DND-41 (cell line): Measurements from ENCODE around the gene HSF2BP.

ENCODE experiments used
- ATAC-seq: fragments of 200-7000 bp; cut with Tn5 transposase; 3 replicates; pipeline ENCODE4 v1.9.1; 2021; ENCODE audit warnings: low read depth; ENCODE audit not compliant: insufficient read depth
- DNase-seq: peaks from one replicate; pipeline ENCODE4 v3.0.0-alpha.2; 2020
- H2AFZ ChIP-seq: 2 replicates; pipeline ENCODE4 v1.6.0; 2012; ENCODE audit warnings: low read depth, low read length
- H3K27ac ChIP-seq: 2 replicates; pipeline ENCODE4 v1.5.1; 2012; ENCODE audit warnings: low read length, inconsistent platforms
- H3K27me3 ChIP-seq: fragments of 200-600 bp; sonication (generic); 2 replicates; pipeline ENCODE4 v1.6.0; 2012; ENCODE audit warnings: low read length, mild to moderate bottlenecking, inconsistent platforms; ENCODE audit not compliant: insufficient read depth, poor library complexity
- H3K36me3 ChIP-seq: 2 replicates; pipeline ENCODE4 v1.5.1; 2012; ENCODE audit warnings: low read length, inconsistent platforms; ENCODE audit not compliant: insufficient read depth
- H3K4me1 ChIP-seq: 2 replicates; pipeline ENCODE4 v1.5.1; 2012; ENCODE audit warnings: mild to moderate bottlenecking, low read length; ENCODE audit not compliant: insufficient read depth
- H3K4me2 ChIP-seq: 2 replicates; pipeline ENCODE4 v1.6.0; 2012; ENCODE audit warnings: mild to moderate bottlenecking, moderate library complexity, low read length, inconsistent platforms; ENCODE audit not compliant: insufficient read depth
- H3K4me3 ChIP-seq, 2 experiments: fragments of 200-600 bp in 1 of 2; shearing (Covaris generic) in 1 of 2; 2 replicates each; pipeline ENCODE4 v1.5.1; 2012 to 2016; ENCODE audit warnings: inconsistent platforms in 2 of 2, low read length in 2 of 2, mild to moderate bottlenecking in 2 of 2, low read depth in 1 of 2, moderate library complexity in 1 of 2
- H3K79me2 ChIP-seq: 2 replicates; pipeline ENCODE4 v1.6.0; 2012; ENCODE audit warnings: low read length, inconsistent platforms; ENCODE audit not compliant: insufficient read depth
- H3K9ac ChIP-seq: 2 replicates; pipeline ENCODE4 v1.6.0; 2012; ENCODE audit warnings: low read depth, mild to moderate bottlenecking, inconsistent platforms, low read length, moderate library complexity
- H3K9me3 ChIP-seq: 2 replicates; pipeline ENCODE4 v1.5.1; 2012; ENCODE audit warnings: low read length, moderate library complexity, mild to moderate bottlenecking, inconsistent platforms; ENCODE audit not compliant: insufficient read depth, severe bottlenecking
- H4K20me1 ChIP-seq: 2 replicates; pipeline ENCODE4 v1.6.0; 2012; ENCODE audit warnings: low read length; ENCODE audit not compliant: insufficient read depth
- EZH2 ChIP-seq: IDR thresholded peaks from 3 replicates; pipeline ENCODE4 v1.6.1; 2012; ENCODE audit warnings: borderline replicate concordance, low read depth, mild to moderate bottlenecking, moderate library complexity, low read length, inconsistent platforms; ENCODE audit not compliant: severe bottlenecking
- TF ChIP-seq, protein P1 (sequence below): IDR thresholded peaks from 2 replicates; pipeline ENCODE4 v1.5.1; 2012; ENCODE audit warnings: borderline replicate concordance, low read length, moderate library complexity, mild to moderate bottlenecking; ENCODE audit not compliant: poor library complexity, severe bottlenecking; ENCODE audit errors: extremely low read depth

Gene HSF2BP

DNA sequence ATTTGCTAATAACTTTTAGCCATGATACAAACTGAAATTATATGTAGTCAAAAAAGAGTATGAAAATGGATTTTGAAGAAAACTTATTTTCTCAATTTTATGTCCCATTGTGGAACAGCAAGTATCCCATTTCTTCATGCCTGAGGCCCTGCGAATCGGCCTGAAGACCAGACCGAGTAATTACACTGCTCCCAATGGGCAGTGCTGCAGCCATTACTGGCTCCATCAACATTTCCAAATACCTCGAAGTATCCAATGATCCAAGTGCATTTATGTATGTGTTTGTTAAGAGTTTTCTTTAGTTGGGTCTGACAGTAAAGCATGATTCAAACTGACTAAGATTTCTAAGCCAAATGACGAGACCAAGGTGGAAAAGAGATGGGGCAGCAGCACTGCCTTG is 44.4 kb downstream of the HSF2BP start:
- no peak overlapping the region for H3K4me2 ChIP-seq
- H2AFZ ChIP-seq = no peak overlapping the region
- H3K4me1 ChIP-seq = no peaks in the 10 kb centered on the region
- DNase-seq (no peak), ATAC-seq (no peak)
- no peak overlapping the region for H3K9ac ChIP-seq
- TF ChIP-seq EZH2 = no peak
- TF ChIP-seq, protein P1, sequence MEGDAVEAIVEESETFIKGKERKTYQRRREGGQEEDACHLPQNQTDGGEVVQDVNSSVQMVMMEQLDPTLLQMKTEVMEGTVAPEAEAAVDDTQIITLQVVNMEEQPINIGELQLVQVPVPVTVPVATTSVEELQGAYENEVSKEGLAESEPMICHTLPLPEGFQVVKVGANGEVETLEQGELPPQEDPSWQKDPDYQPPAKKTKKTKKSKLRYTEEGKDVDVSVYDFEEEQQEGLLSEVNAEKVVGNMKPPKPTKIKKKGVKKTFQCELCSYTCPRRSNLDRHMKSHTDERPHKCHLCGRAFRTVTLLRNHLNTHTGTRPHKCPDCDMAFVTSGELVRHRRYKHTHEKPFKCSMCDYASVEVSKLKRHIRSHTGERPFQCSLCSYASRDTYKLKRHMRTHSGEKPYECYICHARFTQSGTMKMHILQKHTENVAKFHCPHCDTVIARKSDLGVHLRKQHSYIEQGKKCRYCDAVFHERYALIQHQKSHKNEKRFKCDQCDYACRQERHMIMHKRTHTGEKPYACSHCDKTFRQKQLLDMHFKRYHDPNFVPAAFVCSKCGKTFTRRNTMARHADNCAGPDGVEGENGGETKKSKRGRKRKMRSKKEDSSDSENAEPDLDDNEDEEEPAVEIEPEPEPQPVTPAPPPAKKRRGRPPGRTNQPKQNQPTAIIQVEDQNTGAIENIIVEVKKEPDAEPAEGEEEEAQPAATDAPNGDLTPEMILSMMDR = no peak
- H4K20me1 ChIP-seq = no peaks in the 10 kb centered on the region
- H3K4me3 ChIP-seq = no peak overlapping the region
- H3K79me2 ChIP-seq = no peaks in the 10 kb centered on the region
- no peak overlapping the region for H3K27ac ChIP-seq
- H3K9me3 ChIP-seq = no peaks in the 10 kb centered on the region
- H3K36me3 ChIP-seq = no peaks in the 10 kb centered on the region; the same call in 1 of the 2 replicates
- no peaks in the 10 kb centered on the region for H3K27me3 ChIP-seq

DNA sequence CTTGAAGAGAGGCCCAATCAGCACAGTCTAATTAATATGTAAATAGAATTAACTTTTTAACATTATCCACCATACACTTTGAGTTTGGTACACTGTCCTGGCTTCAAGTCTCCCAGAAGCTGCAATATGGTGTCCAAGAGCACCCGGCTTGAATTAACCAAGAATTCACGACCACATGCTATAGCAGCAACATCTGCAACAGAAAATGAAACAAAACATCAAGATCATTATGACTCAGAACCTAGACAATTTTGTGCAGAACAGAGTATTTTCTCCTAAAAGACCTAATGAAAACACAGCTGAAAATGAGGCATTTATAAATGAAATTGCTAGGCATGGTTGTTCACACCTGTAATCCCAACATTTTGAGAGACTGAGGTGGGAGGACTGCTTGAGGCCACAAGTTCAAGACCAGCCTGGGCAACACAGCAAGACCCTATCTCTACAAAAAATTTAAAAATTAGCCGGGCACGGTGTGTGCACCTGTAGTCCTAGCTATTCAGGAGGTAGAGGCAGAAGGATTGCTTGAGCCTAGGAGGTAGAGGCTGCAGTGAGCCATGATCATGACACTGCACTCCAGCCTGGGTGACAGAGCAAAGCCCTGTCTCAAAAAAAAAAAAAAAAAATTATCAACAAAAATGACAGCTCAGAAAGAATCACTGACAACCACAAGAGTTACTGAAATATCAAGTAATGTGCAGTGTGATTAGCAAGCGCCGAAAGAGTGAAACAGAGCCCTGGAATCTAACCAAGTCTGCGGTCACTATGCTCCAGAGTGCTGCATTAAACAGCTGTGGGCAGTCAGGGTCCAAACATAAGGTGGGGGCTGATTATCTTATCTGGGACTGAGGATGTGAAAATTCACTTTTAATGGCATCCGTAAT is 45.3 kb downstream of the HSF2BP start:
- Histone ChIP-seq H3K9me3 (no peaks in the 10 kb centered on the region), H3K79me2 (no peaks in the 10 kb centered on the region), H4K20me1 (no peaks in the 10 kb centered on the region), H3K9ac (no peak overlapping the region), H3K27ac (no peak overlapping the region), H3K4me2 (no peak overlapping the region), H3K4me3 (no peak overlapping the region), H3K36me3 (no peaks in the 10 kb centered on the region), H3K4me1 (no peaks in the 10 kb centered on the region), H3K27me3 (no peaks in the 10 kb centered on the region), H2AFZ (no peak overlapping the region)
- no peak for TF ChIP-seq EZH2
- TF ChIP-seq, protein P1 = no peak
- DNase-seq (no peak), ATAC-seq (no peak)

DNA sequence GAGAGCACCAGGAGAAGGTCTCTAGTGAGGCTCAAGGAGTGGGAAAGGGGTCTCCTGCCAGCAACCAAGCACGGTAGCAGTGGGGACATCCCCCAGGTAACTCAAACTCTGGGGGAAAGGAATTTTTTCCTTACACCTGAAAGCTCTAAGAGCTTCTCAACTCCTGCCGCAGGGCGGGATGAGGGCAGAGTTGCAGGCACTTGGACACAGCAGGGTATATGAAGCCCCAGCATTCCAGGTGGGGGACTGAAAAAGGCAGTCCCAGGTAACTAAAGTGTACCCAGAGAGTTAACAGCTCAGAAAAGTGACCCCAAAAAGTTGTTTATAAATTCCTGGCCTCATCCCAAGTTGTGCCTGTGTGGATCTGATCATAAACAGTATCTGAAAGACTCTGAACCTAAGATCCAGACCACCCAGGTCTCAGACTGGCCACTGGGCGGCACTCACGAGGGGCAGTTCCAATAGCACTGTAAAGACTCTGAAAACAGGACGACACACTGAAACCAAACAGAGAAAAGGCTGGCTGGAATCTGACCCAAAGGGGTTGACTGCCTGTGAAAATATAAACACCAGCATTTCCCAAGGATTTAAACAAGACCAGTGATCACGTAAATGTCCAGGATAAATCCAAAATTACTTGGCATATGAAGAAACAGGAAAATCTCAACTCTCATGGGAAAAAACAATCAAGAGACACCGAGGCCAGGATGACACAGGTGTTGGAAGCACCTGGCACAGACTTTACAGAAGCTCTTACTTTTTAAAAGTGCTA is 47.5 kb downstream of the HSF2BP start:
- Histone ChIP-seq H3K4me2 (no peak overlapping the region), H2AFZ (no peak overlapping the region), H3K4me3 (no peak overlapping the region), H3K27ac (no peak overlapping the region), H3K27me3 (no peaks in the 10 kb centered on the region), H3K79me2 (no peaks in the 10 kb centered on the region), H3K4me1 (no peaks in the 10 kb centered on the region), H3K9ac (no peak overlapping the region), H3K9me3 (no peaks in the 10 kb centered on the region), H3K36me3 (no peaks in the 10 kb centered on the region), H4K20me1 (no peaks in the 10 kb centered on the region)
- ATAC-seq (no peak), DNase-seq (no peak)
- TF ChIP-seq EZH2 = no peak
- TF ChIP-seq, protein P1 = peak; percentile 34
